Measurements from ENCODE around the gene FKBP5.
A peak's percentile ranks its signal among the peaks of the same experiment; 100 is the strongest.
"Not testable (repeated sequence)": the region's sequence is repeated elsewhere in the genome, so short reads cannot be mapped to it uniquely, and the experiment has no call there.

The FKBP5 gene

GRCh38 chr6:35613762-35614161 lies 75.0 kb downstream of the FKBP5 start:
- no peak for DNase-seq (ENCODE audit: low spot score)
- Mint-ChIP-seq H3K4me3 (no peak overlapping the region), H3K4me1 (ENCODE audit: low read depth) (peaks cover 21% of the 10 kb centered on the region), H3K9me3 (peaks cover 10% of the 10 kb centered on the region), H3K36me3 (ENCODE audit: low read depth) (peaks cover 64% of the 10 kb centered on the region), H3K27me3 (ENCODE audit: low read depth) (no peaks in the 10 kb centered on the region), H3K27ac (no peak overlapping the region)

- Mint-ChIP-seq H3K9me3 (peaks cover 10% of the 10 kb centered on the region), H3K4me1 (ENCODE audit: low read depth) (peaks cover 21% of the 10 kb centered on the region), H3K4me3 (peak overlapping the region; percentile 33), H3K27ac (peak overlapping the region; percentile 58), H3K36me3 (ENCODE audit: low read depth) (peaks cover 69% of the 10 kb centered on the region), H3K27me3 (ENCODE audit: low read depth) (no peaks in the 10 kb centered on the region)
- DNase-seq (ENCODE audit: low spot score): peak; percentile 41
Observed at GRCh38 chr6:35611240-35611639, 77.5 kb downstream of the FKBP5 start.

- Mint-ChIP-seq H3K27ac (peak overlapping the region; percentile 58), H3K27me3 (ENCODE audit: low read depth) (no peaks in the 10 kb centered on the region), H3K4me3 (peak overlapping the region; percentile 33), H3K36me3 (ENCODE audit: low read depth) (peaks cover 73% of the 10 kb centered on the region), H3K4me1 (ENCODE audit: low read depth) (peaks cover 25% of the 10 kb centered on the region), H3K9me3 (peaks cover 10% of the 10 kb centered on the region)
- DNase-seq (ENCODE audit: low spot score): no peak
Observed at GRCh38 chr6:35610830-35611229, 77.9 kb downstream of the FKBP5 start.

- Mint-ChIP-seq H3K4me3 (no peak overlapping the region), H3K9me3 (peaks cover 10% of the 10 kb centered on the region), H3K36me3 (ENCODE audit: low read depth) (peaks cover 69% of the 10 kb centered on the region), H3K4me1 (ENCODE audit: low read depth) (peaks cover 27% of the 10 kb centered on the region), H3K27me3 (ENCODE audit: low read depth) (no peaks in the 10 kb centered on the region), H3K27ac (no peak overlapping the region)
- DNase-seq (ENCODE audit: low spot score): no peak
Observed at GRCh38 chr6:35609588-35609987, 79.1 kb downstream of the FKBP5 start.

- peaks cover 60% of the 10 kb centered on the region for H3K36me3 Mint-ChIP-seq (ENCODE audit: low read depth)
- no peak for DNase-seq (ENCODE audit: low spot score)
- no peaks in the 10 kb centered on the region for H3K27me3 Mint-ChIP-seq (ENCODE audit: low read depth)
- H3K9me3 Mint-ChIP-seq: peaks cover 7% of the 10 kb centered on the region
- no peak overlapping the region for H3K27ac Mint-ChIP-seq
- H3K4me1 Mint-ChIP-seq (ENCODE audit: low read depth): peaks cover 39% of the 10 kb centered on the region
- H3K4me3 Mint-ChIP-seq: no peak overlapping the region
Observed at GRCh38 chr6:35607517-35608233, 81.0 kb downstream of the FKBP5 start.

- Mint-ChIP-seq H3K27me3 (ENCODE audit: low read depth) (no peaks in the 10 kb centered on the region), H3K4me1 (ENCODE audit: low read depth) (peaks cover 40% of the 10 kb centered on the region), H3K36me3 (ENCODE audit: low read depth) (peaks cover 41% of the 10 kb centered on the region), H3K4me3 (peak overlapping the region; percentile 5), H3K9me3 (no peaks in the 10 kb centered on the region), H3K27ac (no peak overlapping the region)
- DNase-seq (ENCODE audit: low spot score): no peak
Observed at GRCh38 chr6:35605600-35605999, 83.1 kb downstream of the FKBP5 start.

GRCh38 chr6:35603326-35604202 lies 85.2 kb downstream of the FKBP5 start:
- H3K4me3 Mint-ChIP-seq: peak overlapping the region; percentile 76
- H3K4me1 Mint-ChIP-seq (ENCODE audit: low read depth): peaks cover 50% of the 10 kb centered on the region
- DNase-seq (ENCODE audit: low spot score): no peak

GRCh38 chr6:35602133-35602946 lies 86.4 kb downstream of the FKBP5 start:
- no peak for DNase-seq (ENCODE audit: low spot score)
- Mint-ChIP-seq H3K27ac (peak overlapping the region; percentile 87), H3K27me3 (ENCODE audit: low read depth) (no peaks in the 10 kb centered on the region), H3K36me3 (ENCODE audit: low read depth) (peaks cover 23% of the 10 kb centered on the region), H3K9me3 (no peaks in the 10 kb centered on the region), H3K4me1 (ENCODE audit: low read depth) (peaks cover 50% of the 10 kb centered on the region), H3K4me3 (peak overlapping the region; percentile 76)

More at GRCh38 chr6:35603326-35604202, 85.2 kb downstream of the FKBP5 start:
- no peaks in the 10 kb centered on the region for H3K27me3 Mint-ChIP-seq (ENCODE audit: low read depth)
- peaks cover 30% of the 10 kb centered on the region for H3K36me3 Mint-ChIP-seq (ENCODE audit: low read depth)
- peak overlapping the region; percentile 87 for H3K27ac Mint-ChIP-seq
- H3K9me3 Mint-ChIP-seq: no peaks in the 10 kb centered on the region

GRCh38 chr6:35601331-35602132 lies 87.2 kb downstream of the FKBP5 start:
- Mint-ChIP-seq H3K4me3 (peak overlapping the region; percentile 78), H3K27me3 (ENCODE audit: low read depth) (no peaks in the 10 kb centered on the region), H3K27ac (peak overlapping the region; percentile 87), H3K9me3 (no peaks in the 10 kb centered on the region), H3K4me1 (ENCODE audit: low read depth) (peaks cover 50% of the 10 kb centered on the region), H3K36me3 (ENCODE audit: low read depth) (peaks cover 30% of the 10 kb centered on the region)
- DNase-seq (ENCODE audit: low spot score): peak; percentile 27

- Mint-ChIP-seq H3K9me3 (no peaks in the 10 kb centered on the region), H3K27ac (peak overlapping the region; percentile 74), H3K4me3 (peak overlapping the region; percentile 78), H3K27me3 (ENCODE audit: low read depth) (no peaks in the 10 kb centered on the region), H3K4me1 (ENCODE audit: low read depth) (peaks cover 46% of the 10 kb centered on the region), H3K36me3 (ENCODE audit: low read depth) (peaks cover 30% of the 10 kb centered on the region)
- DNase-seq (ENCODE audit: low spot score): no peak
Observed at GRCh38 chr6:35600659-35601125, 88.0 kb downstream of the FKBP5 start.

- H3K4me1 Mint-ChIP-seq (ENCODE audit: low read depth): peaks cover 50% of the 10 kb centered on the region
- peaks cover 27% of the 10 kb centered on the region for H3K36me3 Mint-ChIP-seq (ENCODE audit: low read depth)
- no peak for DNase-seq (ENCODE audit: low spot score)
- H3K27ac Mint-ChIP-seq: peak overlapping the region; percentile 74
- H3K9me3 Mint-ChIP-seq: no peaks in the 10 kb centered on the region
- peak overlapping the region; percentile 78 for H3K4me3 Mint-ChIP-seq
- no peaks in the 10 kb centered on the region for H3K27me3 Mint-ChIP-seq (ENCODE audit: low read depth)
Observed at GRCh38 chr6:35599761-35600658, 88.7 kb downstream of the FKBP5 start.

- Mint-ChIP-seq H3K4me1 (ENCODE audit: low read depth) (peaks cover 54% of the 10 kb centered on the region), H3K36me3 (ENCODE audit: low read depth) (peaks cover 28% of the 10 kb centered on the region)
- not testable (repeated sequence) for H3K9me3 Mint-ChIP-seq; DNase-seq (ENCODE audit: low spot score); H3K4me3 Mint-ChIP-seq; H3K27me3 Mint-ChIP-seq (ENCODE audit: low read depth); H3K27ac Mint-ChIP-seq
Observed at GRCh38 chr6:35598621-35599020, 90.1 kb downstream of the FKBP5 start.

Data from T-helper 2 cell treated with Interferon-gamma antibody and Interleukin-4, amounts not matched to agents 5 μg/mL and 100 μg/mL, for 36 hours (primary cell).